IMR-90 (cell line): Measurements from ENCODE around the gene SLC8A1. TPM values are rescaled to one million over a fixed set of nuclear protein-coding genes. Genes with fewer than 3 reads are reported as not detected.
A peak's percentile ranks its signal among the peaks of the same experiment; 100 is the strongest.

Experiments used
- ATAC-seq: fragments of 200-7000 bp; cut with Tn5 transposase; 2 replicates; pipeline ENCODE4 v1.9.1; 2020; ENCODE audit warnings: low read depth, mild to moderate bottlenecking, moderate library complexity
- BruUV-seq: library from RNA; stranded (reverse); fragments of 400-500 nt; replicated peaks from 2 replicates; lab custom pipeline; 2021; lab: Mats Ljungman, UMichigan
- CTCF ChIA-PET: fragments of 300-600 bp; formaldehyde crosslinking; extraction: SDS; loops from one replicate; lab custom pipeline; 2021; ENCODE audit warnings: antibody characterized with exemption; lab: Yijun Ruan, JAX
- POLR2A ChIA-PET: fragments of 300-600 bp; sonication (Branson Sonifier 250); formaldehyde crosslinking; loops from one replicate; lab custom pipeline; 2022; ENCODE audit warnings: antibody characterized with exemption; ENCODE audit not compliant: unreplicated experiment; lab: Charles Lee
- DNase-seq: peaks from one replicate; pipeline ENCODE4 v3.0.0; 2013
- H2AFZ ChIP-seq: replicated peaks from 2 replicates; pipeline ENCODE3; 2013; ENCODE audit warnings: low read length, mild to moderate bottlenecking; ENCODE audit not compliant: poor library complexity
- H2AK5ac ChIP-seq: 2 replicates; pipeline ENCODE4 v1.6.1; 2013; ENCODE audit warnings: low read depth, low read length, inconsistent platforms
- H2AK9ac ChIP-seq: replicated peaks from 2 replicates; pipeline ENCODE3; 2013; ENCODE audit warnings: mild to moderate bottlenecking, low read depth, low read length, moderate library complexity; ENCODE audit not compliant: poor library complexity
- H2BK120ac ChIP-seq: 2 replicates; pipeline ENCODE4 v1.6.1; 2013; ENCODE audit warnings: low read depth, low read length, inconsistent platforms
- H2BK15ac ChIP-seq: 3 replicates; pipeline ENCODE4 v1.6.1; 2013; ENCODE audit warnings: low read depth, low read length, inconsistent platforms
- H2BK20ac ChIP-seq: 2 replicates; pipeline ENCODE4 v1.6.1; 2013; ENCODE audit warnings: low read depth, mild to moderate bottlenecking, inconsistent platforms, low read length, moderate library complexity
- H2BK5ac ChIP-seq: 2 replicates; pipeline ENCODE4 v1.6.1; 2013; ENCODE audit warnings: mild to moderate bottlenecking, low read depth, low read length, inconsistent platforms; ENCODE audit not compliant: poor library complexity, severe bottlenecking
- H3K14ac ChIP-seq: replicated peaks from 2 replicates; pipeline ENCODE4 v1.6.1; 2013; ENCODE audit warnings: low read depth, low read length, inconsistent platforms
- H3K18ac ChIP-seq: 2 replicates; pipeline ENCODE4 v1.6.1; 2013; ENCODE audit warnings: low read depth, low read length, control low read depth
- H3K23ac ChIP-seq: 2 replicates; pipeline ENCODE4 v1.6.1; 2013; ENCODE audit warnings: low read depth, low read length, inconsistent platforms
- H3K27ac ChIP-seq: 2 replicates; pipeline ENCODE4 v1.5.1; 2013; ENCODE audit warnings: mild to moderate bottlenecking, control low read depth, low read length; ENCODE audit not compliant: insufficient read depth
- H3K27me3 ChIP-seq: 2 replicates; pipeline ENCODE4 v1.6.1; 2013; ENCODE audit warnings: low read length; ENCODE audit not compliant: control insufficient read depth, insufficient read depth
- H3K36me3 ChIP-seq: 2 replicates; pipeline ENCODE4 v1.6.1; 2013; ENCODE audit warnings: low read length, mixed read lengths; ENCODE audit not compliant: control insufficient read depth, insufficient read depth
- H3K4ac ChIP-seq: 2 replicates; pipeline ENCODE4 v1.6.1; 2013; ENCODE audit warnings: low read depth, low read length, inconsistent platforms
- H3K4me1 ChIP-seq: 2 replicates; pipeline ENCODE4 v1.6.1; 2013; ENCODE audit warnings: low read length, mixed read lengths; ENCODE audit not compliant: control insufficient read depth, insufficient read depth
- H3K4me2 ChIP-seq: 2 replicates; pipeline ENCODE4 v1.6.1; 2013; ENCODE audit warnings: low read depth, mild to moderate bottlenecking, control low read depth, low read length, moderate library complexity
- H3K4me3 ChIP-seq: 2 replicates; pipeline ENCODE4 v1.5.1; 2013; ENCODE audit warnings: low read depth, mild to moderate bottlenecking, control low read depth, low read length, moderate library complexity; ENCODE audit not compliant: insufficient read depth
- H3K56ac ChIP-seq: 2 replicates; pipeline ENCODE4 v1.6.1; 2013; ENCODE audit warnings: low read length, inconsistent platforms; ENCODE audit not compliant: insufficient read depth; ENCODE audit errors: extremely low read depth
- H3K79me1 ChIP-seq, 2 experiments: 2 replicates each; pipeline ENCODE4 v1.6.1; 2013; ENCODE audit warnings: low read length in 2 of 2, inconsistent platforms in 1 of 2, low read depth in 1 of 2
- H3K9ac ChIP-seq: 2 replicates; pipeline ENCODE4 v1.6.1; 2013; ENCODE audit warnings: low read depth, low read length, control low read depth
- H3K9me1 ChIP-seq: 2 replicates; pipeline ENCODE4 v1.6.1; 2013; ENCODE audit warnings: low read length, inconsistent platforms; ENCODE audit not compliant: insufficient read depth
- H3K9me3 ChIP-seq: 2 replicates; pipeline ENCODE4 v1.6.1; 2013; ENCODE audit warnings: low read length; ENCODE audit not compliant: control insufficient read depth, insufficient read depth
- H4K20me1 ChIP-seq: 2 replicates; pipeline ENCODE4 v1.6.1; 2013; ENCODE audit warnings: low read length, inconsistent platforms; ENCODE audit not compliant: insufficient read depth
- H4K5ac ChIP-seq: 2 replicates; pipeline ENCODE4 v1.6.1; 2013; ENCODE audit warnings: mild to moderate bottlenecking, low read depth, low read length, control low read depth
- H4K8ac ChIP-seq, 2 experiments: 2 replicates each; pipeline ENCODE4 v1.6.1; 2013; ENCODE audit warnings: low read depth in 2 of 2, low read length in 2 of 2, control low read depth in 1 of 2, inconsistent platforms in 1 of 2
- H4K91ac ChIP-seq: 2 replicates; pipeline ENCODE4 v1.6.1; 2013; ENCODE audit warnings: low read depth, low read length, inconsistent platforms; ENCODE audit not compliant: insufficient read depth
- CEBPB ChIP-seq: IDR thresholded peaks from 2 replicates; pipeline ENCODE4 v1.6.1; 2012; ENCODE audit warnings: low read depth, low read length, improper control_type of control experiment
- ELK1 ChIP-seq: fragments of 150-350 bp; IDR thresholded peaks from 2 replicates; pipeline ENCODE4 v1.6.1; 2016; ENCODE audit warnings: low read depth, mild to moderate bottlenecking, low read length, moderate library complexity, borderline replicate concordance
- WGBS, 2 experiments: methylation state at CpG; one replicate each; pipeline versions ENCODE4 v1.1.5 to v1.1.7; 2013; ENCODE audit warnings: missing lambda C conversion rate in 2 of 2; ENCODE audit not compliant: insufficient read length in 1 of 2; ENCODE audit errors: extremely low coverage in 2 of 2; 5-methylcytosine and 5-hydroxymethylcytosine counted together
- dilution Hi-C: fragments of 300-500 bp; cut with HindIII; formaldehyde crosslinking; loops from one replicate; pipeline ENCODE4 v1.14.3; 2018; ENCODE audit warnings: low sequenced_read_pairs; ENCODE audit not compliant: unreplicated experiment
- in situ Hi-C: fragments of 300-500 bp; cut with MboI; formaldehyde crosslinking; loops from 3 replicates; pipeline ENCODE4 v1.14.3; 2019; ENCODE audit warnings: low sequenced_read_pairs, inconsistent platforms, mixed read lengths
- intact Hi-C: fragments of 100-400 bp; cut with micrococcal nuclease; formaldehyde crosslinking; loops from 2 replicates; pipeline ENCODE4 v1.10.0; 2022
- polyA plus RNA-seq, 3 experiments: library from polyadenylated mRNA; depleted of rRNA; stranded (reverse); fragments of >200 nt; gene quantifications; 2 replicates each; pipeline ENCODE4 v1.2.3, GENCODE V29; 2012; ENCODE audit warnings: low replicate concordance in 1 of 3
- total RNA-seq: library from RNA; depleted of rRNA; stranded (reverse); fragments of >200 nt; gene quantifications from 2 replicates; pipeline ENCODE4 v1.2.3, GENCODE V29; 2012
- TF ChIP-seq, protein P1 (sequence below): conservative IDR thresholded peaks from 2 replicates; pipeline ENCODE4 v1.5.1; 2012; ENCODE audit warnings: mild to moderate bottlenecking, low read depth, low read length, improper control_type of control experiment

The SLC8A1 gene
- total and polyA plus RNA-seq, 2 of the 4 experiments (the other 2 are of a cell fraction): 7.7 to 57.0 TPM

GRCh38 chr2:40363631-40364030, 88.3 kb downstream of the SLC8A1 start:
- Histone ChIP-seq H4K5ac (peak overlapping the region; percentile 70; the same call in 1 of the 2 replicates), H3K9me1 (peaks cover 9% of the 10 kb centered on the region), H3K79me1 (peaks cover 30 to 62% of the 10 kb centered on the region in 2 experiments), H2BK15ac (0 out of 3 replicates have a peak overlapping the region, but pooled peaks have one; percentile 51), H3K36me3 (no peaks in the 10 kb centered on the region), H3K4ac (peak overlapping the region; percentile 54; the same call in 1 of the 2 replicates), H3K4me2 (peak overlapping the region; percentile 86), H3K27ac (peak overlapping the region; percentile 69; the same call in 1 of the 2 replicates), H3K18ac (peak overlapping the region; percentile 86), H3K9ac (0 out of 2 replicates have a peak overlapping the region, but pooled peaks have one; percentile 81), H2AFZ (no peak overlapping the region), H3K27me3 (no peaks in the 10 kb centered on the region), H3K4me3 (peak overlapping the region; percentile 3; the same call in 1 of the 2 replicates), H3K4me1 (peaks cover 15% of the 10 kb centered on the region), H2BK5ac (peak overlapping the region; percentile 97), H2BK20ac (peak overlapping the region; percentile 81; the same call in 1 of the 2 replicates), H3K14ac (no peak overlapping the region), H4K8ac (peak overlapping the region; percentile 7 to 47; a peak in 1 of 4 replicates), H4K20me1 (no peaks in the 10 kb centered on the region), H2AK9ac (no peak overlapping the region), H2BK120ac (peak overlapping the region; percentile 70), H2AK5ac (peak overlapping the region; percentile 37; the same call in 1 of the 2 replicates), H3K23ac (peak overlapping the region; percentile 62; the same call in 1 of the 2 replicates), H4K91ac (peak overlapping the region; percentile 58; the same call in 1 of the 2 replicates), H3K56ac (no peak overlapping the region), H3K9me3 (no peaks in the 10 kb centered on the region)
- WGBS, 2 experiments: no CpG with 5 or more reads among the region's 6 CpGs
- ATAC-seq: no peak
- in situ Hi-C loops: no loop called here
- no TSS peak for BruUV-seq
- POLR2A ChIA-PET: interaction anchor here (1.0 kb wide), 1 partner anchor 87 kb away, joined by 3 read pairs; no protein-coding TSS in a partner anchor
- intact Hi-C loops: loop anchor here (5.0 kb wide), 1 partner anchor 451 kb away; no protein-coding TSS in a partner anchor
- CTCF ChIA-PET: interaction anchor here (0.6 to 1.3 kb wide), 3 partner anchors 39 to 398 kb away, joined by 3 to 4 read pairs (median 3); no protein-coding TSS in a partner anchor
- peak; percentile 40 for DNase-seq
- dilution Hi-C loops: no loop called here
- TF ChIP-seq CEBPB: 0 out of 2 replicates have a peak, but pooled peaks have one; percentile 58
- TF ChIP-seq, protein P1, sequence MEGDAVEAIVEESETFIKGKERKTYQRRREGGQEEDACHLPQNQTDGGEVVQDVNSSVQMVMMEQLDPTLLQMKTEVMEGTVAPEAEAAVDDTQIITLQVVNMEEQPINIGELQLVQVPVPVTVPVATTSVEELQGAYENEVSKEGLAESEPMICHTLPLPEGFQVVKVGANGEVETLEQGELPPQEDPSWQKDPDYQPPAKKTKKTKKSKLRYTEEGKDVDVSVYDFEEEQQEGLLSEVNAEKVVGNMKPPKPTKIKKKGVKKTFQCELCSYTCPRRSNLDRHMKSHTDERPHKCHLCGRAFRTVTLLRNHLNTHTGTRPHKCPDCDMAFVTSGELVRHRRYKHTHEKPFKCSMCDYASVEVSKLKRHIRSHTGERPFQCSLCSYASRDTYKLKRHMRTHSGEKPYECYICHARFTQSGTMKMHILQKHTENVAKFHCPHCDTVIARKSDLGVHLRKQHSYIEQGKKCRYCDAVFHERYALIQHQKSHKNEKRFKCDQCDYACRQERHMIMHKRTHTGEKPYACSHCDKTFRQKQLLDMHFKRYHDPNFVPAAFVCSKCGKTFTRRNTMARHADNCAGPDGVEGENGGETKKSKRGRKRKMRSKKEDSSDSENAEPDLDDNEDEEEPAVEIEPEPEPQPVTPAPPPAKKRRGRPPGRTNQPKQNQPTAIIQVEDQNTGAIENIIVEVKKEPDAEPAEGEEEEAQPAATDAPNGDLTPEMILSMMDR: no peak
- no peak for TF ChIP-seq ELK1
